ENCODE measurements around the gene MIR17HG. TPM values are rescaled to one million over a fixed set of nuclear protein-coding genes. Genes with fewer than 3 reads are reported as not detected.

The MIR17HG gene
- total and polyA plus RNA-seq, 2 donors from 2014 or later: 1.2 to 5.7 TPM

- Histone ChIP-seq H3K36me3 (ENCODE audit: control insufficient read depth in 2 of 3, insufficient read depth in 3 of 3, low read length in 3 of 3) (no peaks in the 10 kb centered on the region), H3K9ac (ENCODE audit: low read length in 3 of 3) (no peak overlapping the region), H3K4me1 (ENCODE audit: control insufficient read depth in 2 of 3, insufficient read depth in 2 of 3, low read depth in 1 of 3, low read length in 3 of 3) (no peaks in the 10 kb centered on the region), H3K27me3 (ENCODE audit: control insufficient read depth, insufficient read depth, low read length) (no peaks in the 10 kb centered on the region), H3K4me3 (ENCODE audit: low read length in 3 of 3) (no peak overlapping the region), H3K27ac (ENCODE audit: low read depth in 2 of 2, low read length in 2 of 2) (no peak overlapping the region), H3K9me3 (ENCODE audit: control insufficient read depth in 2 of 3, insufficient read depth in 1 of 3, low read length in 3 of 3) (no peaks in the 10 kb centered on the region)
- FAIRE-seq (no peak), DNase-seq (no peak)
- intact Hi-C loops (cut with DNase I): no loop called here
- TF ChIP-seq CTCF (IDR thresholded peaks at IDR 0.05; ENCODE audit: borderline replicate concordance, extremely low read depth, insufficient read depth): no peak
Observed at GRCh38 chr13:91323349-91323748, 24.1 kb upstream of the MIR17HG start.

GRCh38 chr13:91326146-91326545, 21.3 kb upstream of the MIR17HG start:
- FAIRE-seq: no peak
- TF ChIP-seq CTCF (IDR thresholded peaks at IDR 0.05; ENCODE audit: borderline replicate concordance, extremely low read depth, insufficient read depth): no peak
- H3K9ac ChIP-seq (ENCODE audit: low read length in 3 of 3): no peak overlapping the region
- no peaks in the 10 kb centered on the region for H3K27me3 ChIP-seq (ENCODE audit: control insufficient read depth, insufficient read depth, low read length)
- intact Hi-C loops (cut with DNase I): no loop called here
- no peak overlapping the region for H3K4me3 ChIP-seq (ENCODE audit: low read length in 3 of 3)
- no peaks in the 10 kb centered on the region for H3K9me3 ChIP-seq (ENCODE audit: control insufficient read depth in 2 of 3, insufficient read depth in 1 of 3, low read length in 3 of 3)
- H3K4me1 ChIP-seq (ENCODE audit: control insufficient read depth in 2 of 3, insufficient read depth in 2 of 3, low read depth in 1 of 3, low read length in 3 of 3): no peaks in the 10 kb centered on the region
- no peaks in the 10 kb centered on the region for H3K36me3 ChIP-seq (ENCODE audit: control insufficient read depth in 2 of 3, insufficient read depth in 3 of 3, low read length in 3 of 3)
- DNase-seq: no peak
- H3K27ac ChIP-seq (ENCODE audit: low read depth in 2 of 2, low read length in 2 of 2): no peak overlapping the region

- FAIRE-seq: no peak
Observed at GRCh38 chr13:91328726-91329125, 18.8 kb upstream of the MIR17HG start.

More at GRCh38 chr13:91328726-91329125, 18.8 kb upstream of the MIR17HG start:
- DNase-seq: no peak
- Histone ChIP-seq H3K27me3 (ENCODE audit: control insufficient read depth, insufficient read depth, low read length) (no peaks in the 10 kb centered on the region), H3K9me3 (ENCODE audit: control insufficient read depth in 2 of 3, insufficient read depth in 1 of 3, low read length in 3 of 3) (no peaks in the 10 kb centered on the region), H3K9ac (ENCODE audit: low read length in 3 of 3) (no peak overlapping the region), H3K4me1 (ENCODE audit: control insufficient read depth in 2 of 3, insufficient read depth in 2 of 3, low read depth in 1 of 3, low read length in 3 of 3) (no peaks in the 10 kb centered on the region), H3K4me3 (ENCODE audit: low read length in 3 of 3) (no peak overlapping the region), H3K27ac (ENCODE audit: low read depth in 2 of 2, low read length in 2 of 2) (no peak overlapping the region), H3K36me3 (ENCODE audit: control insufficient read depth in 2 of 3, insufficient read depth in 3 of 3, low read length in 3 of 3) (no peaks in the 10 kb centered on the region)
- intact Hi-C loops (cut with DNase I): no loop called here
- no peak for TF ChIP-seq CTCF (IDR thresholded peaks at IDR 0.05; ENCODE audit: borderline replicate concordance, extremely low read depth, insufficient read depth)
